Measurements from ENCODE around the gene CEP83.
A peak's percentile ranks its signal among the peaks of the same experiment; 100 is the strongest.

CEP83 gene

DNA sequence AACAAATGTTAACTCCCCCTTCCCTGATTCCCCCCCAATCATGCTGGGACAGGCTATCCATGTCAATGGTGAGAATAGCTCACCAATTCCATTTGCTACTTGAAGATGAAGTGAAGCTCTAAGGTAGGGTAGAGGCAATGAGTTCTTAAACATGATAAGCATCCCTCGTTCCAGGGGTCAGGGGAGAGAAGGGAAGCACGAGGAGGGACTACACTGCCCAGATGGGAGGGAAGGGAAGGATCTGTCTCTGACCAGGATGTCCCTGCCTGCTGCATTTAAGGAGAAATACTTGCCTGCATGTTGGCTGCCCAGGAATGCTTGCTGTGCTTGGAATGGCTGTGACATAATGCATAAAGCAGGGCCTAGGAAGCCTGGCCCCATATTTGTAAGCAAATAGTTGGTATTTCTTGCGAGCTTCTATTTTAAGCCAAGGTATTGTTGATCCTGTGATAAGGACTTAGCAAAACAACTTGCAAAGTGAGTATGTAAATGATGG is 155.1 kb downstream of the CEP83 start:
- DNase-seq: peak; percentile 89

DNA sequence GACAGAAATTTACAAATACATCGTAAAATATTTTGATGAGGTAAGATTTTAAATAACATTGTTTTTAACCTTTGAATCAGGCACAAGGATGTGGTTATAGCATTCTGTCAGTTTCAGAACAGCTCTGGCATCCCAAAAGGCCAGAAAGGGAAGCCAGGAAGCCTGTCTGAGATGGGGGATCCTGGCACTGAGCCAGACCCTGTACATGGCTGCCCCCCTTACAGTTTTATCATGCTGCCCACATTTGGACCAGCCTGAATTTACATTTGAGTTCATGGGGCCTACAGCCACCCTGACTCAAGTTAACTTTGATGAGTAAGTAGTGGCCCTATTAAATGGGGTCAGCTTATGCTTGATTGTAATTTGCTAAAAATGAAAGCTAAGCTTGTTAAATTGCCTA is 155.7 kb downstream of the CEP83 start:
- no peak for DNase-seq

DNA sequence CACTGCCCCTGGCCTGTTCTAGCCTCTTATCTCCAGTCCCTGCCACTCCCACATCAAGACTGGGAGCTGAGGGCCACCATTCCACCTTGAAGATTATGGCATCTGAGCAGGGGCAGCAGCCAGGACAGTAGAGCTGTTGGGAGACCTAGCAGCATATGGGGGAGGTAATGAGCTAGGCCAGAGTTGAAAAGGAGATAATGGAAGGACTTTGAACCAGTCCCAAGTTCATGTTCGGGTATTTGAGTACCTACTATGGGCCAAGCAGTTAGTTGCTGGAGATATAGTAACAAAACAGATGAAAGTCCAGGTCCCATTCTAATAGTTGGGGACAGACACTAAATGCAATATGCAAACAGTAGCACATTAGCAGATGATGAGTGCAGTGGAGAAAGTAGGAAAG is 159.8 kb downstream of the CEP83 start:
- DNase-seq: no peak

DNA sequence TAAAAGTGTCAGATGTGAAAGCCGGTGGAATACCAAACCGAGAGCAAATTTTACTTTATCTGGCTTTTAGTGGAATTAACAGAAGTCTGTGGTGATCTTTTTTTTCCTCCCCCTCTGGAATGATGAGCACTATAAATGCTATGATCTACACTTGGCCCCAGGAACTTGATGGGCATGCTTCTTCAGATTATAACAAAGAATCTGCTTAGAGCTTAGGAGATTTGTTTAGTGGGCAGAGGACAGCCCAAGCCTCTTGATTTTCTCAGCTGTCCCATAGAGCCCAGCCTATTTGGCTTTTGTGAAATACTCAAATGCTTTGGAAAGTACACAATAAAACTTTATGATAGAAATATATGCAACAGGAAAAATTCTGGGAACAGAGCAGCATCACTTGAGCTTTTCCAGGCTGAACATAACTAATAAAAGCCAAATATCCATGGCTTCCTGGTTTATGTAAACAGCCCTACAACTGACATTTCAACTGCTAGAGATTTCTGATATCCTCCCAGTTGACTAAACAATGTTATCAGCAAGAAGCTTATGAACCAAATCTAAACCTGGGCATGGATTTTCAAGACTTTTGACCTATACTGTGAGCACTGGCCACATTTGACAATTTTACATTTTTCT is 161.7 kb downstream of the CEP83 start:
- peak; percentile 18 for DNase-seq

DNA sequence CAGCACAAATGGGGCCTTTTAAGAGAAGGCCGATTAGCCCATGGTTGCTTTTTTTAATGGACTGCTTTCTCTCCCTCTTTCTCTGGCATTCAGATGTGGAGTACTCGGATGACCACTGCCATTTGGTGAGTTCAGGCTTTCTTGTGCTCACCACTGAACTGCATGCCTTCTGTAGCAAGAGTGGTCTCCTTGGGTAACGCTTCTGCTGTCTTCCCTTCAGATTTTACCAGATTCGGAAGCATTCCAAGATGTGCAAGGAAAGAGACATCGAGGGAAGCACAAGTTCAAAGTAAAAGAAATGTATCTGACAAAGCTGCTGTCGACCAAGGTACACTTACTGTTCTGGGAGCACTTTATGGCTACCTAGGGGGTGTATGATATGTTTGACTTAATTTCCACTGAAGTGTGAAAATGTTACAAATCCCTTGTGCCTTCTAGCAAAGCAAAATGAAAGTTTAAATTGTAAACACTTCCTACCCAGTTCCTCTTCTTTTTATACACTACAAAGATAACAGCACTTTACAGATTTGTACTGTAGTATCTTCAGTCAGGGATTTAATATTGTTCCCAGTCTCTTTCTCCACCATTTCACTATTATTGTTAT is 162.5 kb downstream of the CEP83 start:
- DNase-seq: no peak

DNA sequence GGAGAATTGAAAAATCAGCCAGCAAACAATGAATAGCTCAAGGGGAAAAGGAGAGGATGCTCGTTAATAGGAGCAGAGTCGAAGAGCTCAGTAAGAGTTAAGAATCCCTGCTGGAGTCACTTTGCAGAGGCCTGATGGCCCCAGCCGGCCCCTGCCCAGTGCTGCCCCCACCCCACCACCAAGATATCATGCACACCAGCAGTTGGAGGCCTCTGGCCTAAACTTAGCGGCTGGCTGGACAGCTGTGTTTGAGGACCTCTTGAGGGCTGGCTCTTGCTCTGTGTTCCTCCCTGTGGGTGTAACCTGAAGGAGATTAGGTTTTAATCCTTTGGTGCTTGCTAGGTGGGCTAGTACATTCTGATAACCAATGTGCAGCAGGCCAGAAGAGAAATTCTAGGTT is 169.3 kb downstream of the CEP83 start:
- DNase-seq: no peak

DNA sequence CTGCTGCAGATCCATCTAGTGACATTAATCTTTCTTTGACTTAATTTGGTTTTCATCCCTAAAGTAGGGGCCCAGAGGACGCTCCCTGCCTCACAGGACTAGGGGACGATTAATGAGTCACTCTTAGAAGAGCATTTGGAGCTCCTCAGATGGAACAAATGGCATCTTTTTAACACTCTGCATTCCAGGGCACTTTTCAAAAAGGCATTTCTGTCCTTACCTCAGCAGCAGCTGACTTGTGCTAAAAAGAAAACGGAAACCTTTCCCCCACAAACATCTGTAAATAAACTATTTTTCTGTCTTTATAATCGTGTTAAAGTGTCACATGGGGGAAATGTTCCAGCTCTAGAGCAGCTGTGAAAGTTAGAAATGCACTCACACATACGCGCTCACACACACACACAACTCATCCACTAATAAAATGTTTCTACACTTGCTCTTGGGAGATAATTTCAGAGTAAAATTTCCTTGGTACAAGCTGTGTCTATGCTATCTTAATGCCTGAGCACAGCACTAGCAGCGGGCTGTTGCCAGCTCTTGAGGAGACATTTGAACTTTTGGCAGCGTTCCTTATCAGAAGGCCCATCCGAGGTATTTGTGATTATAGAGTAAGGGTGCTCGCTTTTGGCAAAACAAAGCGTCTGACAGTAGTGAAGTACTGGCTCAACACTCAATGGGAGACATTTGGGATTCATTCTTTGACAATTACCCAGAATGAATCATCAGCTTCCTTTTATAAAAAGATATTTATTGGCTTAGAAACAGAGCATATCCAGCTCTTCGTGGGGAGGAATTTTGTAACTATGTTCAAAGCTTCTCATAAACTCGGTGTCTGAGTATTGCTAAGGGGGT is 170.0 kb downstream of the CEP83 start:
- peak; percentile 89 for DNase-seq

DNA sequence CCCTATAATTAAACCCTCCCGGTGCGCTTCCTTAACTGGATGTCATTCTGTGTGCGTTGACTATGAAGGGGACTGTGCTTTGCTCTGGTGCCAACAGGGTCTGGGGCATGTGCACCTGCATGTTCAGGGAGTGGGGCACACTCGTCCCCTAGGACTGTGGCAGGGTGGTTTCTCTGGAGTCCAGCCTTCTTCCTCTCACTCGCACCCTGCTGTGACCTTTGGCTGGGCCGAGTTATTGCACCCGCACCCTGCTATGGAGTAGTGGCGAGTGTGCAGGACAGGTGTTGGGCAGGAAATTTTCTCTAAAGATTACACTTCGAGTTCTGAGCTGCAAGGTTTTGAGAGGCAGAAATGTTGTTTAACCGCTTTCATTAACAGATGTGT is 172.4 kb downstream of the CEP83 start:
- DNase-seq: no peak

DNA sequence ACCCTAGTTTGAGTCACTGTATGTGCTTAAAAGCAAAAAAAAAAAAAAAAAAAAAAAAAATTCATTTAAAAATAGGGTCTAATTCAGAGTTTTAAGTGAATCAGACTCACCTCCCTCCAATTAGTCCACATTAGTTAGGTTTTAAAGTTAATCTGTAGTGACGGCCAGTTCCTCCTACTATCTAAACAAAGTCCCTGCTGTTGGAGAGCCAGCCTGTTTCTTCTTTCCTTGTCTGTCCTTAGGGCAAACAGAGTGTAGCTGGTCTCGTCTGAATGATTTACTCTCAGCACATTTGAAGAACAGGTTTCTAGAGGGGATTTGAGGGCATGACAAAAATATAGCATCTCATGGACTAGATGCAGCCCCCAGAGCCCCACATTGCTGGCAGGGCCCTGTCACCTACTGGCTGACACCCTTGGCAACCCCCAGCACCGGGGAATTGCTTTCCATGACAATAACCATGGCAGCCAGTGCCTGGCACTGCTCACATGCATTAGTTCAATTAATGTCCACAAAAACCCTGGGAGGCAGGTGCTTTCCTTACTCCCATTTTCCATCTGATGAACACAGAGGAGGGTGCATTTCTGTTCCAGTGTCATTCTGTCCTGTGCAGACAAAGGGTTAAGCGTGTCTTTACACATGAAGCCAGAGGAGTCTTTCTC is 173.0 kb downstream of the CEP83 start:
- DNase-seq: no peak

DNA sequence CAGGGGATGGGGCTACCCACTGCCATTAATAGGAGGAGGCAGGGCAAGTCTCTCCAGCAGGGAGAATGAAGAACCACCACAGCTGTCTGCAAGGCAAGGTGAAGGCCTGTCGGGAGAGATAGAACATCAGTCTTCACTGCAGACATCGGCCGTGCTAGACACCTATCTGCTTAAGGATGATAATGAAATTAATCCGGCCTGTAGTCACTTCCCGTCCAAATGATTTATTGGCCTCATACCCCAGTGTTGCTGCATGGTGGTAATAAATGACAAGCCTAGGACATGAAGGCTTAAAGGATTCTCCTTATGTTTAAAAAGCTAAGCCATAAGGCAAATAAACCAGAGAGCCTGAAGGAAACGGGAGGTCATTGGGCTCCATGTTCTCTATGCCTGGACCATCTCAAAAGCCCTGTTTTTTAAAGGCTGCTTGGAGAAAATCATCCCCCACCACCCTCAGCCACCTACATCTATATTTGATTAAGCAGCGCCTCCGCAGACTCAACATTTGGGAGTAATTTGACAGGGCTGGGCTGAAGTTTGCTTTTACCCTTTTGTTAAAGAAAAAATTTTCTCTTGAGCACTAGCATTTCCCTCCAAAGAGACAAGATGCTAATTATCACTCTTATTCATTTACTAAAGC is 173.6 kb downstream of the CEP83 start:
- DNase-seq: no peak

DNA sequence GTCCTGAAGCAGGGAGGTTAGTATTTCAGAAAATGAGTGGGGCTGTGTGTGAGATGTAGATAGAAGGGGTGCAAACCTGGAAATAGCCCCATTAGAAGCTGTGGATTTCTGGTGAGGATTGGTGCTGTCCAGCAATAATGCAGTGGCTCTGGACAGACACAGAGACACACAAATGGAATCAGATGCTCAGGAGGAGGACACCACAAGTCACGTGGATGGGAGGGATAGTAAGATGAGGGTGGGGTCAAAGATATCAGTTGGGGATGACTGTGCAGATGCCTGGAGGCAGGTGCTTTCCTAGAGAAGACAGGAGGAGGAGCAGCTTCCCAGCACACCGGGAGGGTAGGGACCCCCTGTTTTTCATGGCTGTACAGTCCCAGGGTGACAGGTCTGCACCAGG is 174.8 kb downstream of the CEP83 start:
- DNase-seq: no peak

DNA sequence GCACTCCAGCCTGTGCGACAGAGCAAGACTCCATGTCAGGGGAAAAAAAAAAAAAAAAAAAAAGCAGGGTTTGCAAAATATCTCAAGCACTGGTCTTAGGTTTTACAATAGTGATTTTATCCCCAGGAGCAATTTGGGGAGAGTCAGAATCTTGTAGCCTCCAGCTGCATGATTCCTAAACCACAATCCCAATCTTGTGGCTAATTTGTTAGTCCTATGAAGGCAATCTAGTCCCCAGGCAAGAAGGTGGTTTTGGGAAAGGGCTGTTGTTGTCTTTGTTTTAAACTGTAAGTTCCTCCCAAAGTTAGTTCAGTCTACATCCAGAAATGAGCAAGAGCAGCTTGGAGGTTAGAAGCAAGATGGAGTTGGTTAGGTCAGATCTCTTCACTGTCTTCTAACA is 175.6 kb downstream of the CEP83 start:
- DNase-seq: no peak

DNA sequence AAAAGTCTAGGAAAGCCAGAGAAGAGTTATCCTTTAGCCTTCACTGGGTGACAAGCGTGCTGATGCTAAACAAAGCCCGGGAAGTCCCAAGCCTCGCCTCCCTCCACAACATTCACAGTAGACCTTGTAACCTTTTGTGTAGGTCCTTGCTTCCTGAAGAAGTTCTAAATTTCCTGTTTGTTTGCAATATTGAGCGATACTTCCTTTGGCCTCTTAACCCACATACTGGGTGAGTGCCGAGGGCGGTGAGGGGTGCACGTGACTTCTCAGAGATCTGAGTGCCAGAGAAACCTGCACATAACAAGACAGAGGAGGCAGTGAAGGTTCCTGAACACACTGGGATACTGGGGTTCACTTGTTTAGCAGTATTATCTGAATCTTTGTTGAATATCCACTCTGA is 177.0 kb downstream of the CEP83 start:
- no peak for DNase-seq

DNA sequence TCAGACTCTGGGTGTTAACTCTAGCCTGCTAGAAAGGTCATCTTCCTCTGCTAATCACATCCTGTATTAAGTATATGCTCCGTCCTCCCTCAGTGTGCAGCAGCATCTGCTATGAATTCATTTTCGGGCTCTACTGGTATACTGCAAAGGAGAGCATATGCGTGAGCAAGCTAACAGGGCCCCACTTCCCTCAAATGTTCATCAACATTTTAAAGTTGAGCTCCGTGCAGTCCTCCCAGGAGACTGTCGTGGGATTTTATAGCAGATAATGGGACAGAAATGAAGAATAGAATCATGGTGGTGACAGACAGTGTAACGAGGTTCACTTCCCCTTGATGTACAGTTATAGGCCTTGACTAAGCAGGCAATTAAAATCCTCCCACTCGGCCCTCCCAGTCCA is 179.6 kb downstream of the CEP83 start:
- DNase-seq: no peak

DNA sequence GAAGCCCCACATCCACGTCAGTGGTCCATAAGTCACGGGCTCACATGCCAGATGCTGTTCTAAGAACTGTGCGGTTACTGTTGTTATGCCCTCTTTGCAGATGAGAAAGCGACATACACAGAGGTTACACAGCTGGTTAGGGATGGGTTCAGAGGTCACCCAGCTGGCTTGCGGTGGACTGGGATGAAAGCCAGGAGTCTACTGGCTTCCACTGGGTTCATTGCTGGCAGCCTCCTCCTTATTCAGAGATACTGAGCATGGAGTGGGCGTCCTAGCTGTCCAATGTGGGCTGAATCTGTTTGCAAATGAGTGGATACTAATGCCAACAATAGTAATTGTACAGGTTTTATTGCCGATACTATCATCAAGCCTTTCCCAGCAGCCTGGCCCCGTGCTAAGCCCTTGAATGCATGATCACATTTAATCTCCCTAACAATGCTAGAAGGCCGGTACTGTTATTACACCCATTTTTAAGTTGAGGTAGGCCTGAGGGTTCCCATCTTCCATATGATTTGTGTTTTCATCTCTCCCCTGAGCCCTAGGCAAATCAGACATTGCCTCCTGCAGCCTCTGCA is 182.2 kb downstream of the CEP83 start:
- no peak for DNase-seq

DNA sequence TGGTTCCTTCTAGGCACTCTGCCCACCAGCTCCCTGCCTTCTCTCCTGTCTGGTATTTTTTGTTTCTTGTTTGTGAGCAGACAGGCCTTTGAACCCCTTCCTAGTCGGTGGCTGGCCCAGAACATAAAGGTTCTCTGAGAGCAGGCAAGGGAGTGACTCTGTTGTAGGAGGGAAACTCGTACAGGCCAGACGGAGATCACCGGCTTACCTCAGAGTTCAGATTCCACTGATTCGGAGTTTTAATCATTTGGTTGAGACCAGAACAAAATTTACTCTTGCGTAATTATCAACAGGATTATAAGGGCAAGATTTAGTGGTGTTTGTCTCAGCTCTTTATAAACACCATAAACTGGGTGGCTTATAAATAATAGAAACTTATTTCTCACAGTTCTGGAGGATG is 182.9 kb downstream of the CEP83 start:
- DNase-seq: no peak

DNA sequence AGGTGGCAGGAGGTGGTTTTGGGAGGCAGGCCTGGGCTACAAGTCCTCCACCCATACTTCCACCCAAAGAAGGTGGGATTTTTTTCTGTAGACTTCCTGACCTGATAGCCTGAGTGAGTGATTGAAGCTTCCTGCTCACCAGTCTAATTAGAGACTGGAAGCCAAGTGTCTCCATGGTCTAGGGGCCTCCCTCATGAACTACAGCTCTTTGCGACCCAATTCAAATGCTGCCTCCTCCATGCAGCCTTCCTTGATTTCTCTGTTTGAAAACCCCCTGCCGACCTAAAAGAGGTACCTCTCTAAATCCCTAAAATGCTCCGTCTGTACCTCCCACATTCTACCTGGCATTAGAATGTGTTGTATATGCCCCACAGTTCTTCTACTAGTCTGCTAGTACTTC is 186.4 kb downstream of the CEP83 start:
- no peak for DNase-seq

DNA sequence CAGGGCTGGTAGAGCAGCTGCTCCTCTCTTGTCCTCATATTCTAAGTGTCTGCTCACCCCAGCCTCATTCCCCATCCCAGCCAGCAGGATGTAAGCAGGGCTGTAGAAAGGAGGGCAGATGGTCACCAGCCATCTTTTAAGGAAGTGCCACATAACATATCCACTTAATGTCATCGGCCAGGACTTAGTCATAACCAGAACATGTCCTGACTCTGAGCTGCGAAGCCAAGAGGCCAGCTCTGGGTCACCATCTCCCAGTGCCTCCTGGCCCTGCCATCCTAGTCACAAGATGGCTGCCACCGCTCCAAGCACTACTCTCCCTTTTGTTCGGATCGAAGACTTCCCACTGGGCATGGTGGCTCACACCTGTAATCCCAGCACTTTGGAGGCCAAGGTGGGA is 187.4 kb downstream of the CEP83 start:
- no peak for DNase-seq

DNA sequence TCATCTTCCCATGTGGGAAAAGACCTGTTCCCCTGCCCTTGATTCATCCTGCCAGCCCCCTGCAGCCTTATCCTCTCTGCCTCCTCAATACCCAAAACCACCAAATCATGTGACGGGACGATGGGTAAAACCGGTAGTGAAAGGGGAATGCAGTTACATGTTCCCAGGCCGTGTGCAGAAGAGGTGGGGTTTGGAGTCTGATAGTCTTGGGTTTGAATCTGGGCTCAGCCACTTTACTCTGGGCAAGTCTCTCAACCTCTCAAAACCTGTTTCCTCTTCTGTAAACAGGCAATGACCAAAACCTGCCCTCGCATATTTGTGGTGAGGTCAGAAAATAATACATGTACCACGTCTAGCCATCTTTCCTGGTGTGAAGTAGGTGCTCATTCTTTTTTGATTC is 188.3 kb downstream of the CEP83 start:
- DNase-seq: no peak

DNA sequence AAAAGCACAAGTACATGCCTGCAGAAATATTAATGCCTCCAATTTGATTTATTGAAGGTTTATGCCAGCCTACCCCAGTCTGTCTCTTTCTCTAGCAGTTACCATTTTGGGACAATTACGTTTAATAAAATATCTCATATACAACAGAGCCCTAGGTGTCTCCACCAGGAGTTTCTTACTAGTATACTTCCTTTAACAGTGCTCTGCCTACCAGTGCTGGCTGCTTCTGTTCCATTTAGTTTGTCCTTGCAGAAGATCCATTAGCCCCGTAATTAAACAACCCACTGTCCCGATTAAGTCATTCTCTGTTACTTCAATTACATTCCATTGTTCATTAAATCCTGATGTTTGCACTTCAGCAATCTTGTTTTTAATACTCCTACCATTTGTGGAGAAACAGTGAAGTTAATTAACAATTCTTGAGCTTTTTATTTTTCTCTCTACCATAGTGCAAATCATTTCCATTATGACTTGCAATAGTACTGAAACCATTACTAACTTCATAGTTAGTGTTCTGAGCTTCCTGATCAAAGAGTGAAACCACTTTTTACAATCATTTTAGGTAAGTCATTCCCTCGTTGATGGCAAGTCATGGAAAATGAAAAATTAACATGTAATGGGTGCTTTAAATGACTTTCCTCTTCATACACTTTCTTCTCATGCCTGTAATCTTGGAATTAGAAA is 190.2 kb downstream of the CEP83 start:
- DNase-seq: no peak

DNA sequence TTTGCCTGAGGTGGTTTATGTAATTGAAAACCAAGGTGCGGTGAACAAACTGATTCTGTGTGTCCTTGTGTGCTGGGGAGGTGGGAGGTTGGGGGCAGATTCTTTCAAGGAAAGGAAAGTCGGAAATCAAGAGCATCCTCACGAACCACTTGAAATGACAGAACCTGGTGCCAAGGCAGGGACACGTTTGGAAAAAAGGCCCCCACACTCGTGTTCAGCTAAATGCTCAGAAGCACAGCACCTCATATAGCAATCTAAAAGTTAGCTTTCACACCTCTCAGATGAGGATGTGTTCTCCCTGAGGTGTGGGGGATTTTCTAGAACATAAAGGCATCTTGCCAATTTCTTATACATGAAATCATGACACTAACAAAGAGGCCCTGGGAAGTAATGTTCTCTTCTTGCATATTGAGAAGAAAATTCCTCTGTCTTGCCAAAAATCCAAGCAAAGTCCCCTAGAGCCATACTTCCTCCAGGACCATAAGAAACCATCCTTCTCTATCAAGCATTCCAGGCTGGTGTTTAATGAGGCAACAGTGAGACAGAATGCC is 191.7 kb downstream of the CEP83 start:
- DNase-seq: peak; percentile 59

DNA sequence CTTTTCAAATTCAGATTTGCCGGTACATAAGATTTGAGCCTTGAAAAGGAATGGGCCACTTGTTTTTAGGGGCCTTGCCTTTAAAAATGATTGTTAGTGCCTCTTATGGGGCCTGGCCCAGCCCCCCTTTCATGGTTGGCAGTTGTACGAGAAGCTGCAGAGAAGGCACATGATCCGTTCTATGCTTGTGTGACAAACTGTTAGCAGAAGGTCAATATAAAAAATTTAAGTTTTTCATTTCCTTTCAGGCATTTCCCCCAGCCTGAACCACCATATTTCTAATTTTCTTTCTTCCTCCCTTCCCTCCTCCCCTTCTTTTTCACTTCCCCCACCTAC is 192.2 kb downstream of the CEP83 start:
- DNase-seq: no peak

All from fibroblast of skin of back (primary cell).